Activated effector memory CD4-positive, alpha-beta T cell treated with anti-CD3 and anti-CD28 coated beads, Interleukin-2, amount 50 U/mL, for 16 hours (primary cell): ENCODE measurements around the gene RIMBP3C.
"Not testable (repeated sequence)": the region's sequence is repeated elsewhere in the genome, so short reads cannot be mapped to it uniquely, and the experiment has no call there.

ENCODE experiments used
- DNase-seq: peaks from one replicate; pipeline ENCODE4 v3.0.0-alpha.2; 2020

RIMBP3C gene

DNA sequence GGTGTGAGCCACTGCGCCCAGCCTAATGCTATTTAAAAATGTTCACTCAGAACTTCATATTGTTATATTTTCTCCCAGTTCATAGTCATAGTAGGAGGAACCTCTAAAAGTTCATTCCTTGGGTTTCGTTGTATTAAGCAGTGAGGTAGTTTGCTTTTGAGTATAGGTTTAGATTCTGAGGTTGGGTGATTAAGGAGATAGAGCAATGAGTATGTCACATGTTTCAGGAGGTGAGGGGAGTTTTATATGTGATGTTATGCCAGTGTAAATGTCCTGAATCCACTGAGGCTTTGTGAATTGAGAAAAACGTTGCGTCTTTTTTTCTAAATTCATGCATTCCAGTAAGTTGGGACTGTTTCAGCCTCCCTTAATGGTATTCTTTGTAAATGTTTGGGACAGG lies 20.4 kb upstream of the RIMBP3C start:
- DNase-seq: no peak

DNA sequence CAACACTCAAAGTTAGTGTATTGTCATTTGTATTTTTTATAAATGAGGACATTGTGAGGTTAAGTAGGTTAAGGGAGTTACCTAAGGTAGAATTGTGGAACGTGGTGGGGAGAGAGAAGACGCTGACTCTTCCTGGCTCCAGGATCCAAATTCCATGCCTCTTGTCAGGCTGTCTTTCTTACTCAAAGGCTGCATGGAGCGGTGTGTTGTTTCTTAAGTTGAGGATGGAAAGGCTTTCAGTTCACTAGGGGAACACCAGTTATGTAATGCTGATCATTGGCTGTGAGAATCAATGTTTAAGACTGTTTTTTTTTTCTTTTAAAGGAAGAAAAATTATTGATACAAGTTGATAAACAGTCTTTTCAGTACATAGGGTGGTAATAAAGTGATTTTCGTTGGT lies 19.1 kb upstream of the RIMBP3C start:
- DNase-seq: no peak

DNA sequence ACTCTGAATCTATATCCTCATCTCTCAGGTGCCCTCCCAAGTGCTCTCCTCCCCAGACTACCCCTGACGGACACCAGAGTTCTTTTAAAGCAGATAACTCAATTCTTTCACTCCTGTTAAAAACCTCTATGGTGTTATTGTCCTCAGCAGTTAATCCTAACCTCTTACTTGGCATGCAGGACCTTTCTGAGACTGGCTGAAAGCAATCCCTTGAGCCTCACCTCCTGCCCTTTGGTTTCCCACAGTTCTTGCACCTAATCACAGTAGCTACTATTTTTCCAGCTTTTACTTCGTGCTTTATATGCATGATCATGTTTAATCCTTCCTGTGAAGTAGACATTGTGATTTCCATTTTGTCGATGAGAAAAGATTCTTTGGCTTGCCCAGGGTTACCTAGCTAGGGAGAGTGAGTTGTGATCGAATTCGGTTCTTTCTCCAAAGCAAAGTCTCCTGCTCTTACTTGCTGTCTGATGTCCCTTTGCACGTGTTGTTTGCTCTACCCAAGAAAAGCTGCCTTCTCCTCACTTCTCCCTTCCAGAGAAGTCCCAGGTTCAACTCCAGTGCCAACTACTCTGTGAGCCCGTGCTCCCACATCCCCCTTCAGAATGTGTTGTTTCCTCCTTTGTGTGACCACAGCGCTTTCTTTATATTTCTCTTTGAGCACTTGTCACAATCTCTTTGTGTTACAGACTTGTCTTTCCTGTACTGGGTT lies 18.4 kb upstream of the RIMBP3C start:
- no peak for DNase-seq

DNA sequence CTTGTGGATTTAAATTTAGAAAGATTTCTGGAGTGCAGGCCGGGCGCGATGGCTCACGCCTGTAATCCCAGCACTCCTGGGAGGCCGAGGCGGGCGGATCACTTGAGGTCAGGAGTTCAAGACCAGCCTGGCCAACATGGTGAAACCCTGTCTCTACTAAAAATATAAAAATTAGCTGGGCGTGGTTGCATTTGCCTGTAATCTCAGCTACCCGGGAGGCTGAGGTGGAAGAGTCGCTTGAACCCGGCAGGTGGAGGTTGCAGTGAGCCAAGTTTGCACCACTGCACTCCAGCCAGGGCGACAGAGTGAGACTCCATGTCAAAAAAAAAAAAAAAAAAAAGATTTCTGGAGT lies 17.8 kb upstream of the RIMBP3C start:
- DNase-seq: not testable (repeated sequence)

DNA sequence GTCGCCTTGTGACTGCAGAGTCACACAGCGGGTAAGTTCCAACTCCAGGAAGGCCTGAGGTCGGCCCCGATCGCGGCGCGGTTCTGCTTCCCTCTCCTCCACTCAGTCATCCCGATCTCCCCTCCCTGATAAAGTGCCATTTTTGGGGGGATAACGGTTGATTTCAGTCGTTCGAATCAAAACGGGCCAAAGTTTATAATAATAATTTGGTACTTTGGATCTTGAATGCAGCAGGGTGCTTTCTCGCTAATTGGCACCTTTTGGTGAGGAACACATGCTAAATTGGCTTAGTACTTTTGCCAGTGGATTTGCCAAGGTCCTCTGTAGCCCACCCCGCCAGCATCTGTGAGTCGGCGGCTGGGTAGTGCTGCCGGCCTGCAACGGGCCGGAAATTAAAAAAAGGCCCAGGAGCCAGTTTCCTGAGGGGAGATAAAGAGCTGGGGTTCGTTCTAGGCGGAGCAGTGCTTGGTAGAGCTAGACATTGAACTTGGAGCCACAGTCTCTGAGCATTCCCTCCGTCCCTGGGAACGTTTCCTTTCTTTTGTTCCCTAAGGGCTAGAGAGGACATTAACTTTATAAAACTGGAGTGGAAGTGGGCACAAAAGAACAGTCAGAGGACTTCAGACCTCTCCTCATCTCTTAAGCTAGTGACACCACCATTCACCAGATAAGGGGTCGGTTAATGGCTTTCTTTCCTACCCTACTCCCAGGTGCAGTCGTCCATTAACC lies 17.2 kb upstream of the RIMBP3C start:
- DNase-seq: peak; percentile 76

DNA sequence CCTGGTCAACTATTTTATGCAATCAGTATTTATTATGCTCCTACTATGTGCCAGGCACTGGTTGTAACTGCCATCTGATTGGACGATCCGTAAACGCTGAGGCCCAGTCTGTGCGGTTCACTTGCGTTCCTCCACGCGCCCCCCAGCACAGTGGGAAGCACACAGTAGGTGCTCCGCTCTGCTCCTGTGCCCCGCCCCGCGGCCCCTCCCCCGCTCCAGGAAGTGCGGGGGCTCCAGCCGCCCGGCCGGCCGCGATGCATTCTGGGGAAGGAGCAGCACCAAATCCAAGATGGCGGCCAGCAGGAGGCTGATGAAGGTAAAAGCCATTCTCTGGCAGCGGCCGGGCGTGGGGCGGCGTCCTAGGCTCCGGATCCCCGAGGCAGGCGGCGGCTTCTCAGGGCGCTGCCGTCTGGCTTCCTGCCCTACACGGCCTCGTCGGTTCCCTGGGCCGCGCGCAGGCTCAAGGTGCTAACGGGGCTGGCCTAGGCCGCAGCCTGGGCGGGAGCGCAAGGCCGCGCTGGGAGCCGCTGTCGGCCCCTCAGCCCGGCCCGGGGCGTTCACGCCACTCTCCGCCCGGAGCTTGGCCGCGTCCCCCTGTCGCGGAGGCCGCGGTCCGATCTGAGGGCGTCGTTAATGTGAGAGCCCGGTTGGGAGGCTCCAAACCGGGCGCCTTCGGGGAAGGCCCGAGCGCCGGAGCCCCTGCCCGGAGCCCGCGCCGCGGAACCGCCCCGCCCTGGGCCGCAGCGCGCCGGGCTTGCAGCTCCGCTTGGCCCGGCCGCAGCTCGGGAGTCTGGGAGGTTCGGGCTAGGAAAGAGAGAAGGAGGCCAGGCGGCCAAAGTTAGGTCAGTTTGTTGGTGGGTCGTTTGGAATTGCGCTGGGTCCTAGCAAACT lies 16.4 kb upstream of the RIMBP3C start, which contains the start of gene UBE2L3:
Gene UBE2L3, plus strand, starts transcription at position 259 of the 891 bp plus-strand sequence. Its CDS starts 31 bp downstream, at position 290.
- peak; percentile 95 for DNase-seq

DNA sequence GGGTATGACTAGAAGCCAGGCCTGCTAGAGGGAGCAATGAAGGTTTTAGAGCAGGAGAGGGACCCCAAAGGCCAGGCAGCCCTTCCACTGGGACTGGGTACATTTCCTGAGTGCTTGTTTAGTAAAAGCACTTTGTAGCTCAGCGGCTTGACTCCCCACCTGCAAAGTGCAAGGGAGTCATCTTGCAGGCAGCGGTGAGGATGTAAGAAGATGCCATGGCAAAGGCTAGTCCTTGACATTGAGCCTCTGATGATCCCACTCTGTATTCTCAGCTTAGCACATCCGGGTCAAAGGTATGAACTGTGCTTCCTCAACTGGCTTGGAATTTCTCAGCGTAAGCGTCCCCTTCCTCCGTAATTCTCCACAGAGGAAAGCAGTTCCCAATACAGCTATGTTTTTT lies 13.2 kb upstream of the RIMBP3C start:
- DNase-seq: no peak

DNA sequence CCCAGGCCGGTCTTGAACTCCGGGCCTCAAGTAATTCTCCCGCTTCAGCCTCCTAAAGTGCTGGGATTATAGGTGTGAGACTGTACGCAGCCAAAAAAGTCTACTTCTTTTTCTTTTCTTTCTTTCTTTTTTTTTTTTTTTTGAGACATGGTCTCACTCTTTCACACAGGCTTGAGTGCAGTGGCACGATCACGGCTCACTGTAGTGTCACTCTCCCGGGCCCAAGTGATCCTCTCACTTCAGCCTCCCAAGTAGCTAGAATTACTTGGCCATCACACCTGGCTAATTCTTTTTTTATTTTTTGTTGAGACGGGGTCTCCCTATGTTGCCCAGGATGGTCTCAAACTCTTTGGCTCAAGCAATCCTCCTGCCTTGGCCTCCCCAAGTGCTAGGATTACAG lies 12.7 kb upstream of the RIMBP3C start:
- no peak for DNase-seq

DNA sequence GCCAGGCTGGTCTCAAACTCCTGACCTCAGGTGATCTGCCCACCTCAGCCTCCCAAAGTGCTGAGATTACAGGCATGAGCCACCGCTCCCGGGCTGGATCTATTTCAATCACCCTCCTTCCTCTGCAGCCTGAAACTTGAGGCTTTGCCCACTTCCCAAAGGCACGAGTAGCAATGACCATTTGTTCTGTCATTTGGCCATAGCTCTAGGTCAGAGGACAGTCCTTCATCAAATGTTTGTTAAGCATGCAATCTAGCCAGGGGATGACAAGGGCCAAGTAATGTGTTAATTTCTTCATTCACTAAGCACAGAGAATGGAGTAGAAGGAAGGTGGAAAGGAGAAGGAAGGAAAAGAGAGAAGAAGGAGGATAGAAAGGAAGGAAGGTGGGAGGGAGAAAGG lies 9.4 kb upstream of the RIMBP3C start:
- not testable (repeated sequence) for DNase-seq

DNA sequence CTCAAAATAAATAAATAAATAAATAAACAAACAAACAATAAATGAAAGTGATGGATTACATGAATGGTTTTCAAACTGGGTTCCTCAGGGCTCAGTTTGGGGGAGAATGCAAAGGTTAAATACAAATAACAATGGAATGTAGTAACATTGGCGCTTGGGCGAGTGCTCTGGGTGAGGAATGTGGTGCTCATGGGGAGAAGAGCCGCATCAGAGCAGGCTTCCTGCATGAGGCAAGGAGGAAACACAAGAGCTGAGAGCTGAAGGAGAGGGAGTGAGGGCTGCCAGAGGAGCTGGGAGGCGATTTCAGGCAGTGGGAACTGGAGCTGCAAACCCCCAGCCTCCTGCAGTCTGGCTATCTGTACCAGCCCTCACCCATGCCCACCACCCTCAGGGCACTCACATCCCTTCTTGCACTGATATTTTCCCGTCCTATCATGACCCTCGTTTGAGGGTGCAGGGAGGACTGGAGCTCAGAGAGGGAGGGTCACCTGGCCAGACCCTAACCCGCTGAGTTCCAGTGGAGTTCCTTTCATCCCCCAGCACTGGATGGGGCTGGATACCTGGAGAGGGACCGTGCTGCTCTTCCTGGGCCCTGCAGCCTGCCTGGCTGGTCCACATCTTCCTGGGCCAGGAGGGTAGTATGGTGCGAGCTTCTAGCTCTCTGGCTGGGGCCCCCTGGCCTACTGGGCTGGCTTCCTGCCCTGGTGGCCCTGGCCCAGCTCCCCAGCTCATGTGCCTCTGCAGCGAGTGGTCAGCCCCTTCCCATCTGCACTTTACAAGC lies 8.3 kb upstream of the RIMBP3C start:
- DNase-seq: peak; percentile 24

DNA sequence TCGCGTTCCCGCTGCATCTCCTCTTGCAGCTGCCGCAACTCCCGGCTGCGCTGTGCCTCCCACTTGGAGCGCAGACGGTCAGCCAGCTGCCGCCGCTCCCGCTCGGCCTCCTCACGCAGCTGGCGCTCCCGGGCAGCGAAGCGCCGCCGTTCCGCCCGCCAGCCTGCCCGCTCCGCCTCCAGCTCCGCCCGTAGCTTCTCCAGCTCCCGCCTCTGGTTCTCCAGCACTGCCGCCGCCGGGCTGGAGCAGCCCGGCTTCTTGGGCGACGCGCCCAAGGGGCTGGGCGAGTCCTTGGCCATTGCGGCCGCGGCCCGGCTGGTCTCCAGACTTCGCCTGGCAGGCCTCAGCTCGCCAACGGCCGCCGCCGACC lies 598 bp downstream of the RIMBP3C start:
- not testable (repeated sequence) for DNase-seq

DNA sequence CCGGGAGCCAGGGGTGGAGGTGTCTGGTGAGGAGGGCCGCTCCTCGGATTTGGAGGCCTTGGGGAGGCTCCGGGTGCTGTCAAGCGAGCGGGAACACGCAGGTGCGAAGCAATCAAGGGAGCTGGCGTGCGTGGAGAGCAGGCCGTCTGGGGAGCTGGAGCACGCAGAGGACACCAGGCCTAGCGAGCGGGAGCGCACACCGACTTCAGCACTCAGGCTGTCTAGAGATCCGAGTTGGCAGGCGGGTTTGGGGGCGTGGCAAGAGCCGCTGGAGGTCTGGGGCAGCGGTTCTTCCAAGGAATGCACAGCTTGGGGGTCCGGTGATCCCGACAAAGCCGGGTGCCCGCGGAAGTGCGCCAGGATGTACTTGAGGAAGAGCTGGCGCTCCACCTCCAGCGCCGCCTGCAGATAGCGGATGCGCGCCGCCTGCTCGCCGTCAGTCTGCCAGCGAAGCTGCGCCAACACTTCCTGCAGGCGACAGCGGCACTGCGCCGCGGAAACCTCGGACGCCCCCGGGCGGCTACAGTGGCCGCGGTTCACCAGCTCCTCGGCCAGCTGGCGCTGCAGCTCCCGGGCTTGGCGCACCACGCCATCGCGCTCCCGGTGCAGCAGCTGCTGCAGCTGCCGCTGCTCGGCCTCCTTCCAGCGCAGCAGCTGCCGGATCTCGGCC lies 1.1 kb downstream of the RIMBP3C start:
- not testable (repeated sequence) for DNase-seq

DNA sequence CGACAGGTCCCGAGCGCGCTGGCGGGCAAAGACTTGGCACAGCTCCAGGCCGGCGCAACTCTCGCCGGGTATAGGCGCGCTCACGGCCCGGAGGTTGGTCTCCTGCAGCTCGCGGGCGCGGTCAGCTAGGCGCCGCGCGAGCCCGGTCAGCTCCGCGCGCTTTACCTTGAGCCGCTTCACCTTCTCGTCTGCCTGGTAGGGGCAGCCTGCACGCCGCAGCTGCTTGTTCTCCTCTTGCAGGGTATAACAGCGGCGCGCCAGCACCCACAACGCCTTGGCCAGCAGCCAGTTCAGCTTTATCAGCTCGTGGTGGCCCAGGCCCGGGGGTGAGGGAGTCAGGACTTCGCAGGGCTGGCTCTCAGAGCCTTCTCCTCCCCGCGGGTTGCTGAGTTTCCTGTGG lies 1.7 kb downstream of the RIMBP3C start:
- not testable (repeated sequence) for DNase-seq

DNA sequence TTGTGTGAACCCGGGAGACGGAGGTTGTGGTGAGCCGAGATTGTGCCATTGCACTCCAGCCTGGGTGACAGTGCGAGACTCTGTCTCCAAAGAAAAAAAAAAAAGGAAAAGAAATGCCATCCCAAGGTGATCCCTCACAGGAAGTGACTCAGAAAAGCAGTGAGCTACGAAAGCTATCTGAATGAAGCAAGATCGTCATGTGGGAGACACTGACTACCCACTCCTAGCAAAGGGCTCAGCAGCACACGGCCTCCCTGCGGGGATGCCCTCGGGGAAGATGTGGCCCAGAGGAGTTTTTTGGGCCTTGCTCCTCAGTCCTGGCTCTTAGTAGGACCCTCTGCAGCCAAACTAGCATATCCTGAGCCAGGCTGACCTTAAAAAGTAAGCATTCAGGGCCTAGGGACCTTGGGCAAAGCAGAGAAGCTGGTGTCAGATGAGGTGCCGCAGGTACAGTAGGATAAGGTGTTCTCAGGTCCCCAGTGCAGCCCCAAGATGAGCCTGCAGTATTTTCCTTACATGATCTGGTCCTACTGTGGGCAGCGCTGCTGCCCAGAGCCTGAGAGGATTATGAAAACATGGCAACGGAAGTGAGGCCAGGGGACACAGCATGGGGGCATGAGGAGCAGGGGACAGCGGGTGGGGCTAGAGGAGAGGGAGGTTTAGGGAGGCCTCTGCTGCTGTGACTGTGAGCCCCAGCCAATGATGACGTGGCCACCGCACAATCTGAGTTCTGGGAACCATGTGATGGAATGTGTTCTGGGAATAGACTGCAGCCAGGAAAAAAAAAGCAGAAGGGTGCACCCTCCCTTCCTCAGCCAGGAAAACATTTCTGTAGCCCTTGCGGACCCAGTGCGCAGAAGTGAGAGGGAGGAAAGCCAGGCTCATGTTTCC lies 6.6 kb downstream of the RIMBP3C start:
- DNase-seq: peak; percentile 9

DNA sequence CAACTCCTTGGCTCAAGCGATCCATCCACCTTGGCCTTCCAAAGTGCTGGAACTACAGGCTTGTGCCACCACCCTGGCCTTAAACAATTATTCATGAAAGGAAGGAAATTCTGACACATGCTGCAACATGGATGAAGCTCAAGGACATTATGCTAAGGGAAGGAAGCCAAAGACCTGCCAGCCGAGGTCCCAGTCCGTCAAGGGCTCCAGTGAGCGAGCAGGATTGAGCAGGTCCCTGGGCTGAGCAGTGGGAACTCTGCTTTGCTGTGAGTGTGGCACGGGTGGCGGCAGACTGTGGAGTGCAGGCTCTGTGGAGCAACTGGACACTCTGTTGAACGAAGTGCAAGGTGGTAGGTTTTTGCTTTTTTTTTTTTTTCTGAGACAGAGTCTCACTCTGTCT lies 11.4 kb downstream of the RIMBP3C start:
- not testable (repeated sequence) for DNase-seq

DNA sequence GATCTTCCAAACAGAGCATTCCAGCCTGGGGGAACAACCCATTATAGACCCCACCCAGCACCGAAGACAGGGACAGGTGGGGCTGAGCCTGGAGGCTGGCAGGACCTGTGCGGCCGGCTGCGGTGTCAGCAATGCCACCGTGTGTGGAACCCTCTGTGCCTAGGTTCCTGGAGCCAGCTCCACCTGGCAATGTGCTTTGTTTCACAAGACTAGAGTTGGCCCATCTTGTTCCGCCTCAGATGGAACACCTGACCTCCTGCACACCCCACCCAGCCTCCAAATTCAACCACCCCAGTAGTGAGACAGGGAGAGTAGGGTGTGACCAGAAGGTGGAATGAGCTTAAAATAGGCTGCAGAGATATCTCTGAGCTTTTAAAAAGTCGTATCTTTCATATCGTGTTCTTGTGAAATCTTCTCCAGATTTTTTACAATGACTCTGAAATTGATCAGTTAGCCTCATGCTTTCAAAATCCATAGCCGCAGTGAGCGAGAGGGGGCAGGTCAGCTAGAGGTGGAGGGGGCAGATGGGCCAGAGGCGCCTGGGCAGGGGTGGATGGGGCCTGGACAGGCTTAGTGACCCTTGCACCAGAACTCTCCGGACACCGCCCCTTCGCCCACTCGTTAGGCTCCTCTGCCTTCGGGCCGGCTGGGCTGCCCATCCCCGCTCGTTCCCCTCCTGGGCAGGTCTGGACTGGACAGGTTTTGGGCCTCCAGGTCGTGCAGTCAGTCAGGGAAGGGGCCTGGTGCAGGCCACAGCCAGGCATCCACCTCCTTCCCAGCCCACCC lies 18.2 kb downstream of the RIMBP3C start:
- DNase-seq: not testable (repeated sequence)

DNA sequence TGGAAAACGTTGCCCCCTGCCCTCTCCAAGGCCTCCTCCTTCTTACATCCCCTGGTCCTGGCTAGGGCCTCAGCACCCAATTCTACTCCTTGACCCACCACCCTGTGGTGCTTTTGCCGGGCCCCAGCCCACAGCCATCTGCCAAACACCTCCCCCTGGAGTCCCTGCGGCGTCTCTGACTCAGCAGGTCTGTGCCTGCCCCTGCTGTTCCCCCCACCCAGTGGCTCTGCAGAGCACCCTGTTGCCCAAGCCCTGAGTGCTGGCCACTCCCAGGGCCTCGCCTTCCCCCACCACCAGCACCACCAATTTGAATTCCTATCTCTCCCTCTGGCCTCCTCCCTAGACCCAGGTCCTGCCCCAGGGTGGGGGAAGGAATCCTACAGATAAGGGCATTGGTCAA lies 19.7 kb downstream of the RIMBP3C start:
- not testable (repeated sequence) for DNase-seq

DNA sequence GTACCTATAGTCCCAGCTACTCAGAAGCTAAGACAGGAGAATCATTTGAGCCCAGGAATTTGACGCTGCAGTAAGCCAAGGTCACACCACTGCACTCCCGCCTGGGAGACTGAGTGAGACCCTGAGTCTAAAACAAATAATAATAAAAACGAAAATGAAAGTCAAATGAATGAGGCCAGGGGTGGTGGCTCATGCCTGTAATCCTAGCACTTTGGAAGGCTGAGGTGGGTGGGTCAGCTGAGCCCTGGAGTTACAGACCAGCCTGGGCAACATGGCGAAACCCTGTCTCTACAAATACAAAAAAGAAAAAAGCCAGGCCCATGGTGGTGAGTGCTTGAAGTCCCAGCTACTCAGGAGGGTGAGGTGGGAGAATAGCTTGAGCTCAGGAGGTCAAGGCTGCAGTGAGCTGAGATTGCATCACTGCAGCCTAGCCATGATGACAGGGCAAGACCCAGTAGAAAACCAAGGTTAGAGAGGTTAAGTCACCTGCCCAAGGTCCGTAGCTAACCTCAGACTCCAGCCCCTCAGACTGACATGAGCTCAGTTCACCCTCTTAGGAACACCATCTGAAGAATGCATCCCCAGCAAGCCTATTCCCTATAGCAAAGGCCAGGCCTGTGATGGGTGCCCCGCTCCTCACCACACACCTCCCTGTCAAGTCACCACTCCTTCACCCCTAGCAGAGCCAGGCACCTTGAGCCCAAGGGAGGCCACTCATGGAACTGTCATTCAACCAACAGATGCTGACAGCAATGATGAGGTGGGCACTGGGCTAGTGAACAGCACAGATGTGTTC lies 24.4 kb downstream of the RIMBP3C start:
- DNase-seq: not testable (repeated sequence)
